GM18511 (cell line): Measurements from ENCODE around the gene PLA2G4B.

ENCODE experiments used
- ATAC-seq: cut with Tn5 transposase; IDR thresholded peaks from one replicate; pipeline ENCODE4 v1.9.1; 2021; ENCODE audit warnings: mild to moderate bottlenecking, moderate library complexity; ENCODE audit not compliant: unreplicated experiment

Gene PLA2G4B

GRCh38 chr15:41809121-41809520 lies 29.5 kb upstream of the PLA2G4B start:
- no peak for ATAC-seq

- no peak for ATAC-seq
Observed at GRCh38 chr15:41809526-41810220, 29.0 kb upstream of the PLA2G4B start.

GRCh38 chr15:41810651-41811431 lies 27.8 kb upstream of the PLA2G4B start:
- no peak for ATAC-seq

GRCh38 chr15:41811432-41812195 lies 27.0 kb upstream of the PLA2G4B start:
- no peak for ATAC-seq

DNA sequence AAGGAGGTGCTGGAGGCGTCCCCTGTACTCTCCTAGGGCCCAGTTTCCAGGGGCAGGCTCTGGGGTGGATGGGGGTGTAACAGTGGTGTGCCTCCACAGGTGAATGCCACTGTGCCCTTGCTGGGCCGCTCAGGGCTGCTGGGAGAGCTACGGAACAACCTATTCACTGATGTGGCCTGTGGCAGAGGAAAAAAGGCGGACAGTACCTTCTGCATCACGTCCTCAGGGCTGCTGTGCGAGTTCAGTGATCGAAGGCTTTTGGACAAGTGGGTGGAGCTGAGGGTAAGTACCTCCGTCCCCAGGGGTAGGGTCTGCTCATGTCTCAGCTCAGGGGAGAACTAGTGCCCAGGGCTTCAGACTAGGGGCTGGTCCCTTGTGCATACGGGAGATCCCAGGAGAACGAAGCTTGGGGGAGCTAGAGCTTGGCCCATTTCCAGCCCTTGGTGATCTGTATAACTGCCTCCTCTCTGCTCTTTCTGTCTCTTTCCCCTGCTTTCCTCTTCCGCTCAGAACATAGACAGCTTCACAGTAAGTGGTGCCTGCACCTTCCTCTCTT lies 25.7 kb upstream of the PLA2G4B start:
- ATAC-seq: no peak

GRCh38 chr15:41813426-41813825 lies 25.2 kb upstream of the PLA2G4B start:
- no peak for ATAC-seq

DNA sequence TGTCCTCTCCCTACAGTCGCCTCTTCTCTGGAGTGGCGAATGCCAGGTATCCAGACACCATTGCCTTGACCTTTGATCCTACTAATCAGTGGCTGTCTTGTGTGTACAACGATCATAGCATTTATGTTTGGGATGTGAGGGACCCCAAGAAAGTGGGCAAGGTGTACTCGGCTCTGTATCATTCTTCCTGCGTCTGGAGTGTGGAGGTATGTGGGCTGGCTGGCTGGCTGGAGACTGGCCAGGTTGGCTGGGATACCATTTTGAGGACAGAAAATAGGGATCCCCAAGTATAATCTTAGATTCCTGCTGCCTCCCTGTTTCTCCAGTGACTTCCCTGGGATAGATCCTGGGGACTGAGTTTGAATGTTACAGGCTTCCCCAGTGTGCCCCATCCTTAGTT lies 24.1 kb upstream of the PLA2G4B start:
- ATAC-seq: no peak

GRCh38 chr15:41816788-41817187 lies 21.9 kb upstream of the PLA2G4B start:
- ATAC-seq: no peak

DNA sequence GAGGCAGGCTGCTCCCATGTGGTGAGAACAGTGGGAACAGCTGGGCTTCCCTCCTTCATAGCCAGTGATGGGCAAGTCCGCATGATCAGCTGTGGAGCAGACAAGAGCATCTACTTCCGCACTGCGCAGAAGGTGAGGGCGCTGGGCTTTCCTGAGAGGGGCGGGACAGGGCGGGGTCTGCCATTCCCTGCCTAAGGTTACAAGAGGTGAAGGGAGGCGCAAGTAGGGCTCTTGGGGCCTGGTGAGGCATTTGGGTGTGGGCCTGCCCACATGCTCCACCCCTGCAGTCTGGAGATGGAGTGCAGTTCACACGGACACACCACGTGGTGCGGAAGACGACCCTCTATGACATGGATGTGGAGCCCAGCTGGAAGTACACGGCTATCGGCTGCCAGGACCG lies 21.3 kb upstream of the PLA2G4B start:
- ATAC-seq: no peak

GRCh38 chr15:41817781-41818180 lies 20.9 kb upstream of the PLA2G4B start:
- ATAC-seq: no peak

DNA sequence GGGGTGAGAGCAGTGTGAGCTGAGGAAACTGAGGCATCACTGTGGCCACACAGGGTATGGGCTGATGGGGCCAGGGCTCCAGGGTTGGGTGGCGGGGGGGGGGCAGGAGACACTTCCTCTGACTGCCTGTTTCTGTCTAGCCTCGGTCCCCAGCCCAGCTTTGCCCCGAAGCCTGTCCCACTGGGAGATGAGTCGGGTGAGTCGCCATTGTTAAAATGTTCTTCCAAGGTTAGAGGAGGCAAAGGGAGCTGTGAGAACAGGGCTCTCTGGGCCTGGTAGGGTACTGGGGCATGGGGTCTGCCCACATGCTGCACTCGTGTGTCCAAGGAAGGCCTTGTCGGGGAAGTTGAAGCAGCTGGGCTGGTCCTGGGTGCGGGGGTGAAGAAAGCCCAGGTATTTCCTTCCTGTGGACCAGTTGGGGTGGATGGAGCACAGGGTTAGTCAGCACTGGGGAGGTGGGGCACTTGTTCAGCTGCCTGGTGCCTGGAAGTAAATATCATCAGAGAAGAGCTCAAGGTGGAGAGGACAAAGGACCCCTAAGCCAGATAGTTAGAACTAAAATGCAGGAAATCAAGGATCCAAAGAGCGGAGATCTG lies 19.1 kb upstream of the PLA2G4B start:
- no peak for ATAC-seq

- no peak for ATAC-seq
Observed at GRCh38 chr15:41820791-41821423, 17.7 kb upstream of the PLA2G4B start.

- no peak for ATAC-seq
Observed at GRCh38 chr15:41821831-41822230, 16.8 kb upstream of the PLA2G4B start.

GRCh38 chr15:41822471-41822870 lies 16.2 kb upstream of the PLA2G4B start:
- ATAC-seq: no peak

GRCh38 chr15:41822957-41823356 lies 15.7 kb upstream of the PLA2G4B start:
- ATAC-seq: no peak

- no peak for ATAC-seq
Observed at GRCh38 chr15:41823502-41823901, 15.1 kb upstream of the PLA2G4B start.

DNA sequence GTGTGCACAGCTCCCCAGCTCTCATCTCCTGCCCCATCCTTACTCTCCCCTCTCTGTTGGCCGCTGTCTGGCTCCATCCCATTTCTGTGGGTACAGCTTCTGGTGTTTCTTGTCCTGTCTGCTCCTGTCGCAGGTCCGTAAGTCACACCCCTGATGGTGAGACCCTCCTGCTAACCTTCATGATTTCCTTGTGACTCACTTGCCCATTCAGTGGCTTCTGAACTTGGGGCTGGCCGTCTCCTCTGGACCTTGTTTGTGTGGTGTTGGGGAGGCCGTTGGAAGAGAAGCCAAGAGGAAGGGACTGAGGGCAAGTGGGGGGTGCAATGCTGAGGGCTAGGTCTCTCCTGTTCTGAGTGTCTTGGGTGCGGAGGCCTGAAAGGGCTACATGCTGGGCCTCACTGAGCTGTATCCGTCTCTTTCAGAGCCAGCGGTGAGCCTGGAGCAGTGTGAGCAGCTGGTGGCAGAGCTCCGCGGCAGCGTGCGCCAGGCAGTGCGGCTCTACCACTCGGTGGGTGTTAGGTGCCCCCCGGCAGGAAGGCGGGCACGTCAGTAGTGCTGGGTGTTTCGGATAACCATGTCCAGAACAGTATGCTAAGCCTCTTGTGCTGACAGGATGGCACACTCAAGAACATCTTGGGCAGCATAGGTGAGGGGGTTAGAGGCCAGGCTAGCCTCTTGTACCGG lies 14.4 kb upstream of the PLA2G4B start:
- ATAC-seq: no peak

DNA sequence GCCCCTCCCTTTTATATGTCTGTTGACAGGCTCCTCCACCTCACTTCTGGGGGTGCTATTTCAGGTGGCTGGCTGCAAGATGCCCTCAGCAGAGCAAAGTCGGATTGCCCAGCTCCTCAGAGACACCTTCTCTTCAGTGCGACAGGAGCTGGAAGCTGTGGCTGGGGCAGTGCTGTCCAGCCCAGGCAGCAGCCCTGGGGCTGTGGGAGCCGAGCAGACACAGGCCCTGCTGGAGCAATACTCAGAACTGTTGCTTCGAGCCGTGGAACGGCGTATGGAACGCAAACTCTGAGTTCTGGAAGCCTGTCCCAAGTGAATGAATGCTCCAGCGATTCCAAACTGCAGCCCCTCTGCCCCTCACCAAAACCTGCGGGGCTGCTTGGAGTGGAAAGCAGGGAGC lies 13.5 kb upstream of the PLA2G4B start:
- ATAC-seq: no peak

- no peak for ATAC-seq
Observed at GRCh38 chr15:41825572-41826535, 12.8 kb upstream of the PLA2G4B start.
